ENCODE measurements around the gene LAMC2. TPM values are rescaled to one million over a fixed set of nuclear protein-coding genes. Genes with fewer than 3 reads are reported as not detected.

The LAMC2 gene
- total RNA-seq, 1 experiment from 2014 or later, result 884 TPM

DNA sequence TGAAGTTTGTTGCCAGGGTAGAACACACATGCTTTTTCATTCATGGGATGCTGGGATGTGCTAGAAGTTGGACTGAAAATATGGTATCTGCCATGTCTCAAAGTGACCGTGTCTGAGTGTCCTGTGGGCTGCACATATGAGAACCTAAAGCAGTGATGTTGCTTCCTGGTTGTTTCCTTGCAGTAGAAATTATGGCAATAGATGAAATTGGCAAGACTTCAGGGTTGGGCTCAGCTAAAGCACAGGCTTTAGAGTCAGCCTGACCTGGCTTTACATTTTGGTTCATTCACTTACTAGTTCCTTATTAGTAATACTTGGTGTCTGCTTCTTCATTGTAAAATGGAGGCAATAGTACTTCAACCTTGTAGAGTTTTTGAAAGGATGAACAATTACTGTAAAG lies 2.2 kb downstream of the LAMC2 start:
- intact Hi-C loops (cut with micrococcal nuclease), result no loop called here
- Mint-ChIP-seq H3K27me3 (ENCODE audit: insufficient read depth, unreplicated experiment) (no peaks in the 10 kb centered on the region), H3K36me3 (ENCODE audit: insufficient read depth, unreplicated experiment) (peaks cover 15% of the 10 kb centered on the region), H3K9me3 (ENCODE audit: unreplicated experiment) (no peaks in the 10 kb centered on the region), H3K4me1 (ENCODE audit: insufficient read depth, unreplicated experiment) (peaks cover 44% of the 10 kb centered on the region), H3K27ac (ENCODE audit: low read depth, unreplicated experiment) (peak overlapping the region; percentile 98), H3K4me3 (ENCODE audit: unreplicated experiment) (peak overlapping the region; percentile 92)
- ChIA-PET POLR2A (interaction anchor here (0.6 to 10.6 kb wide), 15 partner anchors 8 to 329 kb away, joined by 3 to 151 read pairs (median 4); no protein-coding TSS in a partner anchor), CTCF (interaction anchor here (1.0 to 2.1 kb wide), 5 partner anchors 10 to 121 kb away, joined by 3 to 6 read pairs (median 5); no protein-coding TSS in a partner anchor)
- DNase-seq (ENCODE audit: unreplicated experiment), result no peak
- BruUV-seq (replicated peaks), result no TSS peak
- TF ChIP-seq, protein P1, sequence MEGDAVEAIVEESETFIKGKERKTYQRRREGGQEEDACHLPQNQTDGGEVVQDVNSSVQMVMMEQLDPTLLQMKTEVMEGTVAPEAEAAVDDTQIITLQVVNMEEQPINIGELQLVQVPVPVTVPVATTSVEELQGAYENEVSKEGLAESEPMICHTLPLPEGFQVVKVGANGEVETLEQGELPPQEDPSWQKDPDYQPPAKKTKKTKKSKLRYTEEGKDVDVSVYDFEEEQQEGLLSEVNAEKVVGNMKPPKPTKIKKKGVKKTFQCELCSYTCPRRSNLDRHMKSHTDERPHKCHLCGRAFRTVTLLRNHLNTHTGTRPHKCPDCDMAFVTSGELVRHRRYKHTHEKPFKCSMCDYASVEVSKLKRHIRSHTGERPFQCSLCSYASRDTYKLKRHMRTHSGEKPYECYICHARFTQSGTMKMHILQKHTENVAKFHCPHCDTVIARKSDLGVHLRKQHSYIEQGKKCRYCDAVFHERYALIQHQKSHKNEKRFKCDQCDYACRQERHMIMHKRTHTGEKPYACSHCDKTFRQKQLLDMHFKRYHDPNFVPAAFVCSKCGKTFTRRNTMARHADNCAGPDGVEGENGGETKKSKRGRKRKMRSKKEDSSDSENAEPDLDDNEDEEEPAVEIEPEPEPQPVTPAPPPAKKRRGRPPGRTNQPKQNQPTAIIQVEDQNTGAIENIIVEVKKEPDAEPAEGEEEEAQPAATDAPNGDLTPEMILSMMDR (IDR thresholded peaks at IDR 0.05; ENCODE audit: unreplicated experiment), result no peak

DNA sequence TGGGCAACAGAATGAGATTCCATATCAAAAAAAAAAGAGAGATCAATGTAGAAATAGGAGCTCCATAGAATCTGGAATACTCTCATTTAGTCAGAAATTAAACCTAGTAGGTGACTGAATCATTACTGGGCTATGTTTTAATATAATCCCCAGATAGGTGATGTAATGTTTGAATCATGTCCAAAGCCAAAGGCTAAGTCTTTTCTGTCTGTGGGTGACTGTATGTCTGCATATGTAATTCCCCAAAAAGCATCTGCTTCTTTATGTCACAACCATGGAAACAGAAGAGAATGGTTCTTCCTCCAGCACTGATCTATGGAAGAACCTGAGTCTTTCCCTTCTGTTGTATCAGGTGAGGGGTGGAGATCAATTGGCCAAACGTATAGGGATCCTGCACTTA lies 5.8 kb downstream of the LAMC2 start:
- intact Hi-C loops (cut with micrococcal nuclease), result no loop called here
- Mint-ChIP-seq H3K27me3 (ENCODE audit: insufficient read depth, unreplicated experiment) (no peaks in the 10 kb centered on the region), H3K4me3 (ENCODE audit: unreplicated experiment) (no peak overlapping the region), H3K9me3 (ENCODE audit: unreplicated experiment) (no peaks in the 10 kb centered on the region), H3K27ac (ENCODE audit: low read depth, unreplicated experiment) (peak overlapping the region; percentile 79), H3K36me3 (ENCODE audit: insufficient read depth, unreplicated experiment) (peaks cover 34% of the 10 kb centered on the region), H3K4me1 (ENCODE audit: insufficient read depth, unreplicated experiment) (peaks cover 59% of the 10 kb centered on the region)
- TF ChIP-seq, protein P1 (IDR thresholded peaks at IDR 0.05; ENCODE audit: unreplicated experiment), result no peak
- CTCF ChIA-PET, result interaction anchor here (0.6 to 1.3 kb wide), 5 partner anchors 14 to 407 kb away, joined by 3 to 5 read pairs (median 3); no protein-coding TSS in a partner anchor
- peak; percentile 80 for DNase-seq (ENCODE audit: unreplicated experiment)
- POLR2A ChIA-PET, result interaction anchor here (0.5 to 10.6 kb wide), 11 partner anchors 12 to 1958 kb away, joined by 3 to 151 read pairs (median 5); no protein-coding TSS in a partner anchor
- no TSS peak for BruUV-seq (replicated peaks)

DNA sequence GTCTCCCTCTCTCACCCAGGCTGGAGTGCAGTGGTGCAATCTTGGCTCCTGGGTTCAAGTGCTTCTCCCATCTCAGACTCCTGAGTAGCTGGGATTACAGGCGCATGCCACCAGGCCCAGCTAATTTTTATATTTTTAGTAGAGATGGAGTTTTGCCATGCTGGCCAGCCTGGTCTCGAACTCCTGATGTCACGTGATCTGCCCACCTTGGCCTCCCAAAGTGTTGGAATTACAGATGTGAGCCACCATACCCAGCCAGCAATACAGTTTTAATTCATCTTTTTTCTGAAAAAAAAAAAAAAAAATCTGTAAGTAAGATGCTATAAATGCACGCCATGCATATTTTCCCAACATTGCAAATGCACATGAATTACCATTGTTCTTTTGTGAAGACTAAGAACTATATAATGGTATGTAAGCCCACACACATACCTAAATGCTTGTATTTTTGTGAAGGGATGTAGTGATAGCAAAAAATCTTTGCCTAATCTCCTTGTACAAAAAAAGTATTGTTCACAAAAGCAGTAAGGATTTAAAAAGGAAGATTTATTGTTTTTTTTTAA lies 8.0 kb downstream of the LAMC2 start:
- intact Hi-C loops (cut with micrococcal nuclease), result no loop called here
- no TSS peak for BruUV-seq (replicated peaks)
- H3K4me3 Mint-ChIP-seq (ENCODE audit: unreplicated experiment), result no peak overlapping the region
- no peaks in the 10 kb centered on the region for H3K9me3 Mint-ChIP-seq (ENCODE audit: unreplicated experiment)
- H3K27me3 Mint-ChIP-seq (ENCODE audit: insufficient read depth, unreplicated experiment), result no peaks in the 10 kb centered on the region
- TF ChIP-seq, protein P1 (IDR thresholded peaks at IDR 0.05; ENCODE audit: unreplicated experiment), result no peak
- H3K36me3 Mint-ChIP-seq (ENCODE audit: insufficient read depth, unreplicated experiment), result peaks cover 45% of the 10 kb centered on the region
- DNase-seq (ENCODE audit: unreplicated experiment), result no peak
- H3K27ac Mint-ChIP-seq (ENCODE audit: low read depth, unreplicated experiment), result peak overlapping the region; percentile 28
- ChIA-PET POLR2A (interaction anchor here (0.8 to 10.6 kb wide), 4 partner anchors 11 to 231 kb away, joined by 3 to 151 read pairs (median 9); no protein-coding TSS in a partner anchor), CTCF (interaction anchor here (0.6 to 1.5 kb wide), 4 partner anchors 32 to 231 kb away, joined by 3 to 4 read pairs (median 3); no protein-coding TSS in a partner anchor)
- H3K4me1 Mint-ChIP-seq (ENCODE audit: insufficient read depth, unreplicated experiment), result peaks cover 60% of the 10 kb centered on the region

DNA sequence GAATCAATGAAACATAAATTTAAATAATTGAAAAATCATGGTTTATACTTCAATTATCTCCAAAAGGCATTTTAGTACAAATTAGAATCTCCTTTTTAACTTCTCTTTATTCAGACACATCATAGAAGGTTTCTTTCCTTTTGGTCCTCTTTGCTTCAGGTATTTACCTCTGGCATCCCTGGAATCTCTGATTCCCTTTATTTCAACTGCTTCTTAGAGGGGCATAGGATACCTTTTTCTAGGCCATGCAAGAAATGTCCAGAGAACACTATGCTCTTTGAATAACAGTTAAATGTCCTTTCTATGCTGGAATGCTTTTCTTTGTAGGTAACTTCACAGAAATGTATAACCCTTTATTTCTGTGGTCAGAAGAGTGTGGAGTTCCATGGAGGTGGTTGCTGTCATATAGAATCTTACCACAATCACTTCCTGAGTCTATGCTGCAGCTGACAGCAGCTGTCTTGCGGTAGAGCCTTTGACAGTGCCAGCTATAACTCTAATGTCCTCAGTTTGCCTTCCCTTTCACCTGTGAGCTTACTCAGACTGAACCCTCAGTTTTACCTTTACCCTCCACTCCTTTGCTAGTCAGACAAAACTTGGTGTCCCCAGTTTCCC lies 8.6 kb downstream of the LAMC2 start:
- no peak for DNase-seq (ENCODE audit: unreplicated experiment)
- peaks cover 46% of the 10 kb centered on the region for H3K36me3 Mint-ChIP-seq (ENCODE audit: insufficient read depth, unreplicated experiment)
- H3K27me3 Mint-ChIP-seq (ENCODE audit: insufficient read depth, unreplicated experiment), result no peaks in the 10 kb centered on the region
- intact Hi-C loops (cut with micrococcal nuclease), result no loop called here
- no peaks in the 10 kb centered on the region for H3K9me3 Mint-ChIP-seq (ENCODE audit: unreplicated experiment)
- ChIA-PET CTCF (interaction anchor here (1.5 to 1.7 kb wide), 2 partner anchors 9 to 40 kb away, joined by 3 to 10 read pairs; partner anchors contain the start of gene LAMC2), POLR2A (interaction anchor here (1.1 to 4.7 kb wide), 6 partner anchors 8 to 232 kb away, joined by 3 to 50 read pairs (median 4); partner anchors contain the start of gene LAMC2)
- no peak overlapping the region for H3K4me3 Mint-ChIP-seq (ENCODE audit: unreplicated experiment)
- peak overlapping the region; percentile 87 for H3K27ac Mint-ChIP-seq (ENCODE audit: low read depth, unreplicated experiment)
- H3K4me1 Mint-ChIP-seq (ENCODE audit: insufficient read depth, unreplicated experiment), result peaks cover 59% of the 10 kb centered on the region
- no TSS peak for BruUV-seq (replicated peaks)
- TF ChIP-seq, protein P1 (IDR thresholded peaks at IDR 0.05; ENCODE audit: unreplicated experiment), result no peak

Data from MCF 10A (cell line).